GM10847 (cell line): Measurements from ENCODE around the gene OAS3.

ENCODE experiments used
- POLR2A ChIP-seq: IDR thresholded peaks from 2 replicates; pipeline ENCODE4 v1.6.1; 2011; ENCODE audit not compliant: insufficient read length; ENCODE audit errors: extremely low read depth

OAS3 gene

GRCh38 chr12:112937741-112938719, at the start of gene OAS3:
Gene OAS3, plus strand, starts transcription at chr12:112938474. Its CDS starts 57 bp downstream, at chr12:112938531.
- TF ChIP-seq POLR2A: peak; percentile 41

GRCh38 chr12:112891093-112892024, 46.9 kb upstream of the OAS3 start:
- TF ChIP-seq POLR2A: no peak

- no peak for TF ChIP-seq POLR2A
Measured at GRCh38 chr12:112892856-112893255, 45.4 kb upstream of the OAS3 start.

- TF ChIP-seq POLR2A: no peak
Measured at GRCh38 chr12:112894128-112894527, 44.1 kb upstream of the OAS3 start.

- no peak for TF ChIP-seq POLR2A
Measured at GRCh38 chr12:112898380-112898779, 39.9 kb upstream of the OAS3 start.

- TF ChIP-seq POLR2A: no peak
Measured at GRCh38 chr12:112900298-112901145, 37.8 kb upstream of the OAS3 start.

- TF ChIP-seq POLR2A: no peak
Measured at GRCh38 chr12:112901271-112901670, 37.0 kb upstream of the OAS3 start.

- no peak for TF ChIP-seq POLR2A
Measured at GRCh38 chr12:112904571-112904970, 33.7 kb upstream of the OAS3 start.

- TF ChIP-seq POLR2A: no peak
Measured at GRCh38 chr12:112905451-112906089, 32.7 kb upstream of the OAS3 start.

- TF ChIP-seq POLR2A: peak; percentile 61
Measured at GRCh38 chr12:112906712-112907414, 31.4 kb upstream of the OAS3 start, which contains the start of gene OAS1. Gene OAS1, plus strand, starts transcription at chr12:112906962. Its CDS starts 78 bp downstream, at chr12:112907040.

- TF ChIP-seq POLR2A: peak; percentile 13
Measured at GRCh38 chr12:112907415-112908157, 30.7 kb upstream of the OAS3 start.

- no peak for TF ChIP-seq POLR2A
Measured at GRCh38 chr12:112908548-112908947, 29.7 kb upstream of the OAS3 start.

- TF ChIP-seq POLR2A: no peak
Measured at GRCh38 chr12:112909693-112910092, 28.6 kb upstream of the OAS3 start.
